CD4-positive, alpha-beta T cell treated with Interleukin-1 beta for 1 hour (primary cell): ENCODE results near the gene TCF4.

Experiments used
- DNase-seq, 2 donors: peaks; one replicate each; pipeline ENCODE4 v3.0.0-alpha.2; 2020 to 2022

Gene TCF4

DNA sequence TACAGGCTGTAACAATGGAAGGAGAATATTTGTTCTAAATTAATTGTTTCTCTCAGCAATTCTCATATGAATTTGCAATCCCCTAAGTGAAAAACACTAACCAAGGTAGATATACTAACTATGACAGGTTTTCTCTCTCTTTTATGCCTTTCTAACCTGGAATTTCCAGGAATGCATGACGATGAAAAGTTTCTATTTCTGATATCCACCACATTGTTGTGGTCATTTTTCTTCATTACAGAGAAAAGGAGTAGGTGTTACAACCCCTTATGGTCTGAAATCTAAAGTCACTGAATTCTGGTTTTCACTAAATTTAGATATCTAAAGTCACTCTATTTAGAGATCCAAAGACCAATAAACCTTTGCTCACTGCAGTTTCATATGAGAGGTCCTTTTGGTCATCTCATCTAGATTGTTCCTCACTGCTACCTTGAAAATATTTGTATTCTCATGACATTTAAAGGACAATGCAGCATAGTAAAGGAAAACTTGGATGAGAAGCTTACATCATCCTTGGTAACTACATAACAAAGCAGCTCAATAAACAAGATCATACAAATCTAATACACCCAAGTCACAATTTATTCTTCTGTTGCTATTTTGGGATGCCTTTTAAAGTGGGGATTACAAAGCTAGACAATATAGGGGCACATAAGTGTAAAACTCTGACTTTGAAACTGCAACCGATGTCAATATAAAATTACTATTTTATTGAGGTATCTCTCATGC lies 85.8 kb downstream of the TCF4 start:
- no peak for DNase-seq

DNA sequence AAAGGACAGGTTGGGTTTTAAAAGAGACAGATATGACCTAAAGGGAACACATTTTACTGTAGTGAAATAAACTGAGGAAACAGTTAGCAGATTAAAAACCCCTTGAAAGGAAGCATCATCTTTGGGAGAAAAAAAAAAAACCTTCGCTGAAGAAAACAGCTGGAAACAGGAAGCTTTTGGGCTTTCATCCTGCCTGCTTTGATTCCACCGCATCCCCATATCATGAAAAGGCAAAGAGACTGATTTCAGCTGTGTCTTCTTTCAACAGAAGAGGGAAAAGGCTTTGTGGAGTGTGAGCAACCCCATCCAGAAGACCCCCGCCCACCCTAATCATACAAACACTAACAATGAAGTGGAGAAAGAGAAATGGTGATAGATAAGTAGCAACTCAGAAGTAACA lies 86.4 kb downstream of the TCF4 start:
- no peak for DNase-seq

GRCh38 chr18:55500316-55501086 lies 87.5 kb downstream of the TCF4 start:
- no peak for DNase-seq

DNA sequence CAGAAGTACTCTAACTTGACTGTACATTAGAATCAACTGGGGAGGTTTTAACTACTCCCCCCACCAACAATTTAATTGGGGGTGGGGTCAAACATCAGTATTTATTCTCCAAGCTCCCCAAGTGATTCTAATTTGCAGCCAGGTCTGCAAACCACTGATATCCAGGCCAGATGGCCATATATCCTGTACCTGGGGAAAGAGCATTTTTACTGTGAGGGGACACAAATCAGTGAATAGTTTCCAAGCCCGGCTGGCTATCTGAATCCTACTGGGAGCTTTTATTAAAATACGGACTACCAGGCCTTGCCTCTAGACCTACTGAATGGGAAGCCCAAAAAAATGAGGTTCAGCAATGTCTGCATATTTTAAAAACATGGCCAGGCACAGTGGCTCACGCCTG lies 88.5 kb downstream of the TCF4 start:
- no peak for DNase-seq

- DNase-seq = no peak
Measured at GRCh38 chr18:55497825-55498403, 90.1 kb downstream of the TCF4 start.

DNA sequence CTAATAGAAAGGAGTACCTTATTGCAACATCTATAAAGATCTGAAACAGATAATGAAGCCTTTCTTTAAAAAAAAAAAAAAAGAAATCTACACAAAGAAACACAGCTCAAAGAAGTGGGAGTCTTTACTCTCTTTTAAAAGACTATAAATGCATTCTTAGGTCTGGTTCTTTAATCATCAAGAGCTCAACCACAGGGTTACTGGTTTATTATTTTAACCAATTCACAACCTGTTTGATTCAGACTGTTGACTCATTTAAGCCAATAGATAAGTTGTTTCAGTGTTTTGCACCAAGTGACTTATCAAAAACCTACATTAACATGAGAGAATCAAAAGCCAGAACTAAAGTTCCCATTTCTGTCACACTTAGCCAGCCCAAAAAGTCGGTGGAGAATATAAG lies 93.1 kb downstream of the TCF4 start:
- no peak for DNase-seq

GRCh38 chr18:55494441-55494840 lies 93.6 kb downstream of the TCF4 start:
- no peak for DNase-seq

DNA sequence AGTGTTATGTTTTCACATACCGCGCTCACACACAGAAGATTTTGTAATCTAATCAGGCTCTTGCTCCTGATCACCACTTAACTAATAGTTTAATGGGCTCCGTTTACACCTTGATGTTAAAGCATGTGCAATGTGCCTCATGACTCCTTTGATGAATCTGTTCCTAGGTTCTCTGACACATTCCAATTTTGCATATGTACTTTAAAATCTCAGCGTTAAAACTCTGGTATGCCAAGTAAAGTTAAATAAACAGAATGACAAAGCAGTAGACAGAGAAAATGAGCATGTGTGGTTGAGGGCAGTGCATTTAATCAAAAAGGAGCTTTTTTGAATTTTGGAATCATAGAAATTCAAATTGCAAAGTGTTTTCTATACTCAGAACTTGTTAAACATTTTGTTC lies 96.4 kb downstream of the TCF4 start:
- no peak for DNase-seq

DNA sequence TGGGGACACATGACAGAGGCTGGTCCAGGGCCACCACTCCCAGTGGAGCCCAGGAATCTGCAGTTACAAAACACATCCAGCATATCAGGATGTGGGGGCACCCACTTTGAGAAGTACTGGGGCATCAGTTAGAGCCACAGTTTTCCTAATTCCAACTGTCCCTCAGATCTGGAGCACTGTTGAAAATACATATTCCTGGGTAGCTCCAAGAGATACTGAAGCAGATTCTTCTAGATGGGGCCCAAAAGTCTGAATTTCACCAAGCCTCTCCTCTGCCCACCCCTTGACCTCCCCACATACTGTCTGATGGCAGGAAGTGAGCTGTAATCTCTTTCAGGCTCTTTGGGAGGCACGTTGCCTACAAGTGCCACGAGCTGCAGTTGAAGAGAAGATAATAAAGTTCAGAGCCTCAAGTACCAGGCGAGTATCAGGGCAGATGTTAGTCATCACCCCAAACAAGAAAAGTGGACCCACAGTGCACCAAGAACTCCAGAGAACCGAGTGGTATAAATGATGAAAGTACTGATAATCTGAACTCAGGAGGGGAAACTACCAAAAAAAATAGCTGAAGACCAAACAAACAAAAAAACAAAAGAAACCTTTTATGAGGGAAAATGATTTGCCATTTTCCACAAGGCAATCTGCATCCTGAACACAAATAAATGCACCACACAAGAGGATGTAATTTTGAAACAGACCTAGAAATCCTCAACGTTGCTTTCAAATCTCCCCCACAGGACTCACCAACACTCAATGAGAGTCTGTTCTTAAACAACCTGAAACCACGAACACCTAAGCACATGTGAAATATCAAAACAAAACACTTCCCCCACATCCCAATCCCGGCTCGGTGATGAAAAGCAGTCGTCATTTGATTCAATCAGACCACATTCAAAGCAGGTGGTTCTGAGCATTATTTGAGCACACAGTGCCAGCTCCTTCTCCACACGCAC lies 98.7 kb downstream of the TCF4 start:
- no peak for DNase-seq

- no peak for DNase-seq
Measured at GRCh38 chr18:55488473-55488872, 99.5 kb downstream of the TCF4 start.

- no peak for DNase-seq
Measured at GRCh38 chr18:55487997-55488396, 100.0 kb downstream of the TCF4 start.

GRCh38 chr18:55486936-55487335 lies 101.1 kb downstream of the TCF4 start:
- no peak for DNase-seq

DNA sequence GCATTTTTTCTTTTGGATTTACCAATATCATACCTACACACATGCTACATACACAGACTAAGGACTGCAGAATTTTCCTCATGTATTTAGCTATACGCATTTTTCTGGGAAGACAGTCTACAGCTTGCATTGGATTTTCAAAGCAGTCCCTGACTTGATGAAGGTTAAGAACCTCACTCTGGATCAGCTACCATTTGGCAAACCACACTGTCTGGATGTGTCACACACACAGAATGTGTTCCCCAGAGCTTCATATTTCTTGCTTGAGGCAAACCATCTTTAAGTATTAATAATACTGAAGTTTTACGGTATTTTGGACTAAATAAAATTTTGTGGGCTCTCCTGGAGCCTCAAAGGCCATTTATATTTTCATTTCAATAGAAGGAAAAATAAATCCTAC lies 102.3 kb downstream of the TCF4 start:
- DNase-seq = no peak

GRCh38 chr18:55484773-55485172 lies 103.2 kb downstream of the TCF4 start:
- no peak for DNase-seq

GRCh38 chr18:55483266-55483871 lies 104.6 kb downstream of the TCF4 start:
- DNase-seq = no peak

DNA sequence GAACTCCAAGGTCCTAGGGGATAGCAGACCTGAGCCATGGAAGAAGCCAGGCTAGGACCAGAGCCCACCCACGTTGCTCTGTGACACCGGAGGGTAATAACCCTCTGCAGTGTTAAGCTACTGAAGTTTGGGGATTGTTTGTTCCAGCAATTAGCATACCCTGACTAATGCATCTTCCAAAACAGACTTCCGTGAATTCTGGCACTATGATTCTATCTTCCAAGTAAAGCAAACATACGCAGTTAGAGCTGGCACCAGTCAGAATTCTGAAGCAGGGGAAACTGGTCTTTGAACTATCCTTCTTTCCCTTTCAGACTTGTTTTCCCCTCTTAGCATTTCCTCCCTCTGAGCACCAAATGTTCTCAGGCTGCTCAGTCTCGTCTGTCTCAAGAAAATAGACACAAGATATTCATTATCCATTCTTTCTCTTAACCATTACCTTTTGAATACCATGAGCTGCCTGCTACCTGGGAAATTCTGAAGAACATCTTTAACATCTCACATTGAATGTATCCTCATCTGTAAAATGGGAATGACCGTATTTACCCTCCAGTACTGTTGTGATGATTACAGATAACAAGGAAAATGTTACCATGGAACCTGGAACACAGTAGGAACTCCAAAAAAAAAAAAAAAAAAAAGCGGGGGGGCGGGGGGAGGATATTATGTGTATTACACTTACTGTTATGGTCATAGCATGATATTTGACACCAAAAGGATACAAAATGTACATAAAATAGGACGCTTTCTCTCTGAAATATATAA lies 108.2 kb downstream of the TCF4 start:
- no peak for DNase-seq

- no peak for DNase-seq
Measured at GRCh38 chr18:55477860-55478581, 110.0 kb downstream of the TCF4 start.

- peak; percentile 12 to 32 for DNase-seq
Measured at GRCh38 chr18:55477499-55477859, 110.5 kb downstream of the TCF4 start.

DNA sequence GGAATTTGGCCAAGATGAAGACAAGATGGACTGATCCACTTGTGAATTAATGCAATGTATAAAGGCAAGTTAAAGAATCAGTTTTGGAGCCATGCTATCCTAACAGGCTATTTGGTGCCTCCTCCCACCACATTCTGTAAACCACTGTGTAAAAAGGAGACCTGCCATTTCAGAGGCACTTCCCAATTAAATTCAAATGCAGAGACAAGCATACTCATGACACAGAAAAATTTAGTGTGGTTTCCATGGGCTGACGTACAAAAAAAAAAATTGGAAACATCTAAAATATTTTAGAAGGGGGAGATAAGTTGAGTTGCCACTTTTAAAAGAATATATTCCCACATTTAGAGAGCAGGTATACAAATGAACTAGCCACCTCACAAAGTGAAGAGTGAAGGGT lies 112.1 kb downstream of the TCF4 start:
- no peak for DNase-seq

GRCh38 chr18:55475467-55475866 lies 112.5 kb downstream of the TCF4 start:
- DNase-seq = no peak

DNA sequence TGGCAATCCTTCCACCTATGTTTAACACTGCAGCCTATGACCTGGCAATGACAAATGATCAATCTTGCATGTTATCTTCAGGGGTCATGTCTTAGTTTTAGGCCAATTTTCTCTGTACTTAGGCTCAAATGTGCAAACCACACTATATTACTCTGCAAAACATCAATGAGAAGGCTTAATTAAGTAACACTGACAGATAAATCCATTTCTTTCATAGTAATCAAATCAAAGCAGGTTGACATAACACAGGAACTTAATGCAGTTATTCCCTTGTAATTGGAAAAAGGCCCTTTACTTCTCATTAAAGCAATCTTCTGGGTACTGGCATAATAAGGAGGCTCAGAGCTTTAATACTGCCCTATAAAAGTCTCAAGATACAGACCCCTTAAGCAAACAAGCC lies 114.4 kb downstream of the TCF4 start:
- DNase-seq = no peak
